ENCODE results near the gene GAB2.

- no peak for TF ChIP-seq EZH2 (IDR thresholded peaks at IDR 0.05; ENCODE audit: borderline replicate concordance, low read length)
- TF ChIP-seq, protein P1, sequence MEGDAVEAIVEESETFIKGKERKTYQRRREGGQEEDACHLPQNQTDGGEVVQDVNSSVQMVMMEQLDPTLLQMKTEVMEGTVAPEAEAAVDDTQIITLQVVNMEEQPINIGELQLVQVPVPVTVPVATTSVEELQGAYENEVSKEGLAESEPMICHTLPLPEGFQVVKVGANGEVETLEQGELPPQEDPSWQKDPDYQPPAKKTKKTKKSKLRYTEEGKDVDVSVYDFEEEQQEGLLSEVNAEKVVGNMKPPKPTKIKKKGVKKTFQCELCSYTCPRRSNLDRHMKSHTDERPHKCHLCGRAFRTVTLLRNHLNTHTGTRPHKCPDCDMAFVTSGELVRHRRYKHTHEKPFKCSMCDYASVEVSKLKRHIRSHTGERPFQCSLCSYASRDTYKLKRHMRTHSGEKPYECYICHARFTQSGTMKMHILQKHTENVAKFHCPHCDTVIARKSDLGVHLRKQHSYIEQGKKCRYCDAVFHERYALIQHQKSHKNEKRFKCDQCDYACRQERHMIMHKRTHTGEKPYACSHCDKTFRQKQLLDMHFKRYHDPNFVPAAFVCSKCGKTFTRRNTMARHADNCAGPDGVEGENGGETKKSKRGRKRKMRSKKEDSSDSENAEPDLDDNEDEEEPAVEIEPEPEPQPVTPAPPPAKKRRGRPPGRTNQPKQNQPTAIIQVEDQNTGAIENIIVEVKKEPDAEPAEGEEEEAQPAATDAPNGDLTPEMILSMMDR (IDR thresholded peaks at IDR 0.05; ENCODE audit: low read length): peak; percentile 62
Observed at GRCh38 chr11:78420255-78420764, 2.7 kb upstream of the GAB2 start.
